ENCODE data around the gene SUMO1.
"Not testable (repeated sequence)": the region's sequence is repeated elsewhere in the genome, so short reads cannot be mapped to it uniquely, and the experiment has no call there.

Gene SUMO1

GRCh38 chr2:202238234-202239197 is at the start of gene SUMO1:
Gene SUMO1 (minus strand): TSS chr2:202238597. CDS start chr2:202238451, 146 bp downstream.
- DNase-seq (ENCODE audit: low read depth in 2 of 2), result peak; percentile 67 to 71

GRCh38 chr2:202286595-202286994 is 48.2 kb upstream of the SUMO1 start:
- no peak for DNase-seq (ENCODE audit: low read depth in 2 of 2)

- no peak for DNase-seq (ENCODE audit: low read depth in 2 of 2)
These were observed 40.5 kb upstream of the SUMO1 start for GRCh38 chr2:202278944-202279343.

GRCh38 chr2:202278036-202278760 is 39.8 kb upstream of the SUMO1 start:
- DNase-seq (ENCODE audit: low read depth in 2 of 2), result no peak

GRCh38 chr2:202276078-202276720 is 37.8 kb upstream of the SUMO1 start:
- not testable (repeated sequence) for DNase-seq (ENCODE audit: low read depth in 2 of 2)

- DNase-seq (ENCODE audit: low read depth in 2 of 2), result no peak
These were observed 32.1 kb upstream of the SUMO1 start for GRCh38 chr2:202270487-202270886.

- no peak for DNase-seq (ENCODE audit: low read depth in 2 of 2)
These were observed 31.2 kb upstream of the SUMO1 start for GRCh38 chr2:202269585-202269984.

GRCh38 chr2:202267495-202267894 is 29.1 kb upstream of the SUMO1 start:
- DNase-seq (ENCODE audit: low read depth in 2 of 2), result no peak

- peak; percentile 88 to 92 for DNase-seq (ENCODE audit: low read depth in 2 of 2)
These were observed 27.3 kb upstream of the SUMO1 start, which contains the start of gene NOP58 for GRCh38 chr2:202265467-202266277. Gene NOP58 (plus strand): TSS chr2:202265763. CDS start chr2:202265942, 179 bp downstream.

- DNase-seq (ENCODE audit: low read depth in 2 of 2), result no peak
These were observed 23.1 kb upstream of the SUMO1 start for GRCh38 chr2:202261531-202261930.

GRCh38 chr2:202251494-202251893 is 13.1 kb upstream of the SUMO1 start:
- DNase-seq (ENCODE audit: low read depth in 2 of 2), result no peak

- no peak for DNase-seq (ENCODE audit: low read depth in 2 of 2)
These were observed 11.3 kb upstream of the SUMO1 start for GRCh38 chr2:202249521-202250253.

GRCh38 chr2:202247710-202248109 is 9.3 kb upstream of the SUMO1 start:
- DNase-seq (ENCODE audit: low read depth in 2 of 2), result not testable (repeated sequence)

- no peak for DNase-seq (ENCODE audit: low read depth in 2 of 2)
These were observed 587 bp downstream of the SUMO1 start for GRCh38 chr2:202237787-202238233.

GRCh38 chr2:202221873-202222272 is 16.5 kb downstream of the SUMO1 start:
- peak in 1 of 2 experiments; percentile 14 for DNase-seq (ENCODE audit: low read depth in 2 of 2)

- no peak for DNase-seq (ENCODE audit: low read depth in 2 of 2)
These were observed 23.2 kb downstream of the SUMO1 start for GRCh38 chr2:202215179-202215578.

GRCh38 chr2:202208526-202208925 is 29.9 kb downstream of the SUMO1 start:
- no peak for DNase-seq (ENCODE audit: low read depth in 2 of 2)

GRCh38 chr2:202204855-202205254 is 33.5 kb downstream of the SUMO1 start:
- DNase-seq (ENCODE audit: low read depth in 2 of 2), result no peak

- no peak for DNase-seq (ENCODE audit: low read depth in 2 of 2)
These were observed 35.0 kb downstream of the SUMO1 start for GRCh38 chr2:202203348-202203747.

Measured in fibroblast of skin of left biceps (primary cell).